H1 (cell line): ENCODE data around the gene PPIG. TPM values are rescaled to one million over a fixed set of nuclear protein-coding genes. Genes with fewer than 3 reads are reported as not detected.
"Not testable (repeated sequence)": the region's sequence is repeated elsewhere in the genome, so short reads cannot be mapped to it uniquely, and the experiment has no call there.

ENCODE experiments used
- CTCF ChIA-PET: fragments of 300-600 bp; sonication (Branson Sonifier 250); formaldehyde crosslinking; loops from one replicate; lab custom pipeline; 2021; ENCODE audit not compliant: partially characterized antibody; lab: Charles Lee
- POLR2A ChIA-PET: fragments of 300-600 bp; sonication (Branson Sonifier 250); formaldehyde crosslinking; loops from one replicate; lab custom pipeline; 2021; ENCODE audit warnings: inconsistent platforms; ENCODE audit not compliant: partially characterized antibody; lab: Charles Lee
- DNase-seq, 2 experiments: peaks; one replicate each; pipeline versions ENCODE4 v3.0.0 to v3.0.0-alpha.2; 2010 to 2022; ENCODE audit warnings: low spot score in 2 of 2, low read depth in 1 of 2, mixed read lengths in 1 of 2
- FAIRE-seq: peaks from 2 replicates; lab custom pipeline; 2011; peaks lifted over from hg19 to GRCh38; lab: Jason Lieb, UNC
- H2AFZ ChIP-seq: 2 replicates; pipeline ENCODE4 v1.8.1; 2012; ENCODE audit warnings: low read length, inconsistent platforms
- H2AK5ac ChIP-seq: 2 replicates; pipeline ENCODE4 v1.6.1; 2013; ENCODE audit warnings: low read depth, low read length
- H2BK120ac ChIP-seq: replicated peaks from 2 replicates; pipeline ENCODE3; 2013; ENCODE audit warnings: low read depth, low read length, inconsistent platforms
- H2BK12ac ChIP-seq: 2 replicates; pipeline ENCODE4 v1.6.1; 2013; ENCODE audit warnings: low read depth, low read length
- H2BK15ac ChIP-seq: 2 replicates; pipeline ENCODE4 v1.6.1; 2013; ENCODE audit warnings: low read length
- H2BK20ac ChIP-seq: 2 replicates; pipeline ENCODE4 v1.6.1; 2013; ENCODE audit warnings: low read length
- H2BK5ac ChIP-seq: 2 replicates; pipeline ENCODE4 v1.6.1; 2013; ENCODE audit warnings: low read depth, low read length
- H3K14ac ChIP-seq: 2 replicates; pipeline ENCODE4 v1.6.1; 2013; ENCODE audit warnings: inconsistent platforms; ENCODE audit not compliant: insufficient read length
- H3K18ac ChIP-seq: 2 replicates; pipeline ENCODE4 v1.6.1; 2013; ENCODE audit warnings: low read length; ENCODE audit errors: extremely low read depth
- H3K23ac ChIP-seq: 2 replicates; pipeline ENCODE4 v1.6.1; 2013; ENCODE audit warnings: inconsistent platforms; ENCODE audit not compliant: insufficient read length
- H3K23me2 ChIP-seq: 2 replicates; pipeline ENCODE4 v1.6.1; 2013; ENCODE audit warnings: low read depth, low read length
- H3K27ac ChIP-seq: 2 replicates; pipeline ENCODE4 v1.6.1; 2011; ENCODE audit warnings: low read depth, low read length, inconsistent platforms
- H3K27me3 ChIP-seq, 4 experiments: replicated peaks in 1 of 4; 1 replicate in 1 of 4; 2 replicates in 3 of 4; pipeline versions ENCODE4 v1.6.1 to v1.8.1; 2011 to 2013; ENCODE audit warnings: low read length in 3 of 4, mild to moderate bottlenecking in 3 of 4, inconsistent platforms in 2 of 4, mixed read lengths in 2 of 4, moderate library complexity in 1 of 4; ENCODE audit not compliant: control insufficient read depth in 3 of 4, insufficient read depth in 3 of 4; ENCODE audit errors: extremely low read depth in 1 of 4
- H3K36me3 ChIP-seq, 4 experiments: 2 replicates each; pipeline versions ENCODE4 v1.6.1 to v1.8.1; 2011 to 2013; ENCODE audit warnings: mild to moderate bottlenecking in 4 of 4, low read length in 3 of 4, moderate library complexity in 2 of 4, control low read depth in 1 of 4, inconsistent platforms in 1 of 4; ENCODE audit not compliant: insufficient read depth in 4 of 4, control insufficient read depth in 2 of 4
- H3K4ac ChIP-seq: replicated peaks from 2 replicates; pipeline ENCODE3; 2013; ENCODE audit warnings: low read length, low read depth, mixed read lengths, inconsistent platforms; ENCODE audit not compliant: insufficient read length
- H3K4me1 ChIP-seq, 4 experiments: replicated peaks in 1 of 4; 1 replicate in 1 of 4; 2 replicates in 3 of 4; pipeline versions ENCODE4 v1.6.1 to v1.8.1; 2011 to 2013; ENCODE audit warnings: low read length in 3 of 4, inconsistent platforms in 2 of 4, mixed read lengths in 1 of 4; ENCODE audit not compliant: insufficient read depth in 4 of 4, control insufficient read depth in 3 of 4
- H3K4me2 ChIP-seq, 2 experiments: 2 replicates each; pipeline versions ENCODE4 v1.6.1 to v1.8.1; 2011 to 2013; ENCODE audit warnings: low read depth in 2 of 2, low read length in 2 of 2, control low read depth in 1 of 2, inconsistent platforms in 1 of 2, mild to moderate bottlenecking in 1 of 2; ENCODE audit not compliant: insufficient read depth in 1 of 2
- H3K4me3 ChIP-seq, 4 experiments: fragments of 200-600, 300-600 bp in 1 of 4; sonication (generic), shearing (Covaris generic), sonication (Bioruptor Twin) in 1 of 4; 2 replicates each; pipeline versions ENCODE4 v1.5.1 to v1.8.1; 2011 to 2016; ENCODE audit warnings: low read length in 4 of 4, low read depth in 3 of 4, control low read depth in 2 of 4, inconsistent platforms in 2 of 4, mild to moderate bottlenecking in 2 of 4, mixed read lengths in 1 of 4, moderate library complexity in 1 of 4; ENCODE audit not compliant: insufficient read depth in 2 of 4; ENCODE audit errors: extremely low read depth in 1 of 4
- H3K56ac ChIP-seq: replicated peaks from 2 replicates; pipeline ENCODE3; 2013; ENCODE audit warnings: low read depth, mild to moderate bottlenecking, mixed read lengths, low read length, inconsistent platforms; ENCODE audit not compliant: insufficient read length
- H3K79me1 ChIP-seq: 2 replicates; pipeline ENCODE4 v1.6.1; 2013; ENCODE audit warnings: low read depth, low read length, control low read depth
- H3K79me2 ChIP-seq, 2 experiments: 2 replicates each; pipeline versions ENCODE4 v1.6.1 to v1.8.1; 2012 to 2013; ENCODE audit warnings: low read length in 2 of 2, mild to moderate bottlenecking in 2 of 2, inconsistent platforms in 1 of 2; ENCODE audit not compliant: insufficient read depth in 2 of 2, control insufficient read depth in 1 of 2
- H3K9ac ChIP-seq, 4 experiments: replicated peaks in 1 of 4; 1 replicate in 1 of 4; 2 replicates in 3 of 4; pipeline versions ENCODE4 v1.6.1 to v1.8.1; 2011 to 2013; ENCODE audit warnings: low read depth in 3 of 4, low read length in 3 of 4, control low read depth in 2 of 4, mild to moderate bottlenecking in 2 of 4, moderate library complexity in 2 of 4, inconsistent platforms in 1 of 4; ENCODE audit errors: extremely low read depth in 1 of 4
- H3K9me3 ChIP-seq, 2 experiments: 2 replicates each; pipeline versions ENCODE4 v1.6.1 to v1.8.1; 2012 to 2013; ENCODE audit warnings: mild to moderate bottlenecking in 2 of 2, moderate library complexity in 2 of 2, control low read depth in 1 of 2, inconsistent platforms in 1 of 2, low read depth in 1 of 2, low read length in 1 of 2, mixed read lengths in 1 of 2; ENCODE audit not compliant: insufficient read depth in 2 of 2
- H4K20me1 ChIP-seq, 2 experiments: replicated peaks in 1 of 2; 2 replicates each; pipeline versions ENCODE3 to v1.8.1; 2011 to 2013; ENCODE audit warnings: inconsistent platforms in 2 of 2, low read length in 2 of 2, mild to moderate bottlenecking in 1 of 2; ENCODE audit not compliant: insufficient read depth in 2 of 2, control insufficient read depth in 1 of 2
- H4K5ac ChIP-seq: 2 replicates; pipeline ENCODE4 v1.6.1; 2013; ENCODE audit warnings: low read length, low read depth, mixed read lengths, inconsistent platforms; ENCODE audit not compliant: insufficient read length
- H4K8ac ChIP-seq: 2 replicates; pipeline ENCODE4 v1.8.0; 2013; ENCODE audit warnings: mild to moderate bottlenecking, moderate library complexity, low read length, inconsistent platforms; ENCODE audit not compliant: insufficient read depth; ENCODE audit errors: extremely low read depth
- H4K91ac ChIP-seq: replicated peaks from 2 replicates; pipeline ENCODE3; 2013; ENCODE audit warnings: low read length, mixed read lengths, inconsistent platforms; ENCODE audit not compliant: insufficient read length
- POLR2AphosphoS5 ChIP-seq: IDR thresholded peaks from 2 replicates; pipeline ENCODE4 v1.6.1; 2011; ENCODE audit warnings: low read depth, low read length
- SP4 ChIP-seq: IDR thresholded peaks from 2 replicates; pipeline ENCODE4 v1.6.1; 2012; ENCODE audit warnings: low read length, inconsistent platforms
- WGBS, 2 experiments: shearing (Covaris generic) in 1 of 2; methylation state at CpG; one replicate each; pipeline versions ENCODE4 v1.1.6 to v1.1.7; 2013 to 2015; ENCODE audit warnings: low lambda C conversion rate in 2 of 2, mixed read lengths in 2 of 2, inconsistent platforms in 1 of 2, low coverage in 1 of 2, missing lambda C conversion rate in 1 of 2; ENCODE audit not compliant: insufficient replicate concordance in 2 of 2, insufficient coverage in 1 of 2, insufficient read length in 1 of 2; ENCODE audit errors: extremely low coverage in 1 of 2, missing lambda C conversion rate in 1 of 2; 5-methylcytosine and 5-hydroxymethylcytosine counted together
- polyA plus RNA-seq, 7 experiments: library from polyadenylated mRNA; depleted of rRNA in 3 of 7; stranded (reverse) in 5 of 7; unstranded in 2 of 7; fragments of >200 nt in 5 of 7; fragments of 200-250 nt in 2 of 7; gene quantifications; 1 replicate in 5 of 7; 2 replicates in 1 of 7; 4 replicates in 1 of 7; pipeline versions ENCODE4 v1.2.1 to v1.2.3, GENCODE V29; 2011 to 2013; ENCODE audit warnings: missing spikeins in 2 of 7, mixed read lengths in 2 of 7
- total RNA-seq: library from RNA; stranded (reverse); fragmentation: NEBNext Ultra II Directional; extraction: Animal tissue kit (Norgen Biotek cat#: 25700); gene quantifications from 2 replicates; pipeline ENCODE4 v1.2.1, GENCODE V29; 2021

The PPIG gene
- total and polyA plus RNA-seq, 2 of the 8 experiments (the other 6 are each of a cell fraction or from before 2014, with no cell fraction given) = 14.7 to 71.0 TPM

DNA sequence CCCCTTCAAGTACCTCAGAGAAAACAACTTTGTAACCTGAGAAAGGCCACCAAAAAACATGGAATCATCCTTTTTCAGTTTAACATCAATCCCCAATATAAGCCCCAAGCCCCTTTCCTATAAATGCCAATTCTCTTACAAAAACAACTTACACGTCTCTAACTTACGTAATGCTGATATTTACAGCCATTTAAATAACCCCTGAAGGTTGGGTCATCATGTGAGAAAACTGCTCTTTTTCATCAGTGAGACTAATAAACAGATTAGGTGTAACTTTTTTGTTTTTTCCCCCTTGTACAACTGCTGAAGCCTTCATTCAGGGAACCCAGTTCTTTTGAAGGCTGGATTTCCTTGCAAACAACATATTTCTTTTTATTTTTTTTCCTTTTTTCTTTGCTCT, 14.2 kb upstream of the PPIG start:
- Histone ChIP-seq H2AK5ac (no peak overlapping the region), H3K14ac (no peak overlapping the region), H3K18ac (no peak overlapping the region), H3K56ac (no peak overlapping the region), H4K20me1 (peaks cover 0 to 5% of the 10 kb centered on the region in 2 experiments), H4K8ac (no peak overlapping the region), H3K79me2 (peaks cover 0 to 39% of the 10 kb centered on the region in 2 experiments; a peak in 3 of 4 replicates), H4K91ac (no peak overlapping the region), H2BK20ac (no peak overlapping the region), H3K9me3 (no peaks in the 10 kb centered on the region), H2BK5ac (no peak overlapping the region), H3K4me1 (no peaks in the 10 kb centered on the region), H2AFZ (no peak overlapping the region), H3K23me2 (0 out of 2 replicates have a peak, but pooled peaks cover 3% of the 10 kb centered on the region), H3K4me3 (no peak overlapping the region), H3K4me2 (no peak overlapping the region; a peak in 1 of 4 replicates), H3K36me3 (peaks cover 0 to 7% (median 0%) of the 10 kb centered on the region in 4 experiments; a peak in 1 of 8 replicates), H3K27me3 (no peaks in the 10 kb centered on the region), H3K79me1 (no peaks in the 10 kb centered on the region), H2BK12ac (no peak overlapping the region), H2BK120ac (no peak overlapping the region), H4K5ac (no peak overlapping the region), H2BK15ac (no peak overlapping the region), H3K9ac (no peak overlapping the region), H3K4ac (no peak overlapping the region), H3K27ac (no peak overlapping the region), H3K23ac (no peak overlapping the region)
- no peak for DNase-seq
- WGBS, 2 experiments = 94 to 100% methylated on average over 2 of the region's 2 CpGs
- no peak for TF ChIP-seq POLR2AphosphoS5
- no peak for TF ChIP-seq SP4
- FAIRE-seq = no peak
- POLR2A ChIA-PET = interaction anchor here (0.6 kb wide), 1 partner anchor 130 kb away, joined by 3 read pairs; no protein-coding TSS in a partner anchor
- CTCF ChIA-PET = no interaction called here

DNA sequence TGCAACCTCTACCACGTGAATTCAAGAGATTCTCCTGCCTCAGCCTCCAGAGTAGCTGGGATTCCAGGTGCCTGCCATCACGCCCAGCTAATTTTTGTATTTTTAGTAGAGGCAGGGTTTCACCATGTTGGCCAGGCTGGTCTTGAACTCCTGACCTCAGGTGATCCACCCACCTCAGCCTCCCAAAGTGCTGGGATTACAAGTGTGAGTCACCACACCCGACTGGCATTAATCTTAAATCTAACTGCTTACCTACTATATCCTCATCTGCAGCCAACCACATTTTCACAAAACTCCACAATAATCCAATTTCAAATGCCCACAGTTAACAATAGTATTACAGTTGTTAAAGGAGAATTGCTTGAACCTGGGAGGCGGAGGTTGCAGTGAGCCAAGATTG, 13.4 kb upstream of the PPIG start:
- H4K5ac ChIP-seq, H3K4me3 ChIP-seq, H3K79me1 ChIP-seq, H3K4me1 ChIP-seq, FAIRE-seq, H3K4ac ChIP-seq, H3K36me3 ChIP-seq, H2BK15ac ChIP-seq, H2BK20ac ChIP-seq, H2AFZ ChIP-seq, H2AK5ac ChIP-seq, H3K23ac ChIP-seq, H4K8ac ChIP-seq, H3K9me3 ChIP-seq, H3K14ac ChIP-seq, H2BK12ac ChIP-seq, H4K20me1 ChIP-seq, POLR2A ChIA-PET, H3K18ac ChIP-seq, H2BK120ac ChIP-seq, CTCF ChIA-PET, H3K56ac ChIP-seq, H3K23me2 ChIP-seq, H4K91ac ChIP-seq, H3K27me3 ChIP-seq, H3K4me2 ChIP-seq, DNase-seq, H3K27ac ChIP-seq, H3K9ac ChIP-seq, H2BK5ac ChIP-seq: not testable (repeated sequence)
- H3K79me2 ChIP-seq = peaks cover 0 to 39% of the 10 kb centered on the region in 2 experiments; a peak in 3 of 4 replicates
- 97% methylated on average over 4 of the region's 4 CpGs; no CpG with 5 or more reads in 1 of the 2 experiments for WGBS, 2 experiments
